Measurements from ENCODE around the gene CLDN15.

- no peak for TF ChIP-seq CTCF (IDR thresholded peaks at IDR 0.05)
- no peak for TF ChIP-seq POLR2A (IDR thresholded peaks at IDR 0.05)
These were observed 15.2 kb downstream of the CLDN15 start for GRCh38 chr7:101222275-101222830.
